ENCODE measurements around the gene MRTFA. TPM values are rescaled to one million over a fixed set of nuclear protein-coding genes. Genes with fewer than 3 reads are reported as not detected.

MRTFA gene
- total RNA-seq, 2 experiments from 2014 or later, result 55.3 to 58.9 TPM

DNA sequence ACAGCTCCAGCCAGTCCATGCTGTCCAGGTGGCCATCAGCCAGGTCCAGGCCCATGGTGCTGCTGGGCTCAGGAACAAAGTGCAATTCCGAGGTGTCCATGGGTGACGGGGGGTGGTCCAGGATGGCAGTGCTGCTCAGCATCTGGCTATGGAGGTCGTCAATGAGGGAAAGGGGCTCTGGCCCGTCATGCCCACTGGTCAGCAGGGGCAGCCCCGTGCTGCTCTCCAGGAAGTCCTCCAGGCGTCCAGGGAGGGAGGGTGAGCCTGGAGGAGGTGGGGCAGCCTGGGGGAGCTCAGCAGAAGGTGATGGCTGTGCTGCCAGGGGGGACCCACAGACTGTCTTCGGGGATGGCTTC lies 225.0 kb downstream of the MRTFA start:
- ChIA-PET CTCF (interaction anchor here (0.6 kb wide), 1 partner anchor 285 kb away, joined by 4 read pairs; no protein-coding TSS in a partner anchor), POLR2A (interaction anchor here (0.8 kb wide), 1 partner anchor 12 kb away, joined by 5 read pairs; no protein-coding TSS in a partner anchor)
- Histone ChIP-seq H3K27me3 (ENCODE audit: control insufficient read depth in 1 of 2, insufficient read depth in 2 of 2, low read length in 2 of 2) (no peaks in the 10 kb centered on the region), H3K4me3 (ENCODE audit: low read length) (no peak overlapping the region), H3K27ac (ENCODE audit: low read depth in 1 of 2, low read length in 2 of 2) (no peak overlapping the region), H3K9me3 (ENCODE audit: control insufficient read depth in 1 of 2, insufficient read depth in 1 of 2, low read length in 2 of 2) (no peaks in the 10 kb centered on the region), H3K36me3 (ENCODE audit: insufficient read depth, low read length) (peaks cover 67% of the 10 kb centered on the region), H3K4me1 (ENCODE audit: insufficient read depth, low read length) (peaks cover 18% of the 10 kb centered on the region)
- H3K4me1 Mint-ChIP-seq (ENCODE audit: low read depth), result peaks cover 33% of the 10 kb centered on the region
- DNase-seq (no peak), ATAC-seq (ENCODE audit: poor library complexity) (no peak)
- H3K9me3 Mint-ChIP-seq, result no peaks in the 10 kb centered on the region
- TF ChIP-seq, protein P1, sequence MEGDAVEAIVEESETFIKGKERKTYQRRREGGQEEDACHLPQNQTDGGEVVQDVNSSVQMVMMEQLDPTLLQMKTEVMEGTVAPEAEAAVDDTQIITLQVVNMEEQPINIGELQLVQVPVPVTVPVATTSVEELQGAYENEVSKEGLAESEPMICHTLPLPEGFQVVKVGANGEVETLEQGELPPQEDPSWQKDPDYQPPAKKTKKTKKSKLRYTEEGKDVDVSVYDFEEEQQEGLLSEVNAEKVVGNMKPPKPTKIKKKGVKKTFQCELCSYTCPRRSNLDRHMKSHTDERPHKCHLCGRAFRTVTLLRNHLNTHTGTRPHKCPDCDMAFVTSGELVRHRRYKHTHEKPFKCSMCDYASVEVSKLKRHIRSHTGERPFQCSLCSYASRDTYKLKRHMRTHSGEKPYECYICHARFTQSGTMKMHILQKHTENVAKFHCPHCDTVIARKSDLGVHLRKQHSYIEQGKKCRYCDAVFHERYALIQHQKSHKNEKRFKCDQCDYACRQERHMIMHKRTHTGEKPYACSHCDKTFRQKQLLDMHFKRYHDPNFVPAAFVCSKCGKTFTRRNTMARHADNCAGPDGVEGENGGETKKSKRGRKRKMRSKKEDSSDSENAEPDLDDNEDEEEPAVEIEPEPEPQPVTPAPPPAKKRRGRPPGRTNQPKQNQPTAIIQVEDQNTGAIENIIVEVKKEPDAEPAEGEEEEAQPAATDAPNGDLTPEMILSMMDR (IDR thresholded peaks at IDR 0.05), result no peak
- H3K36me3 Mint-ChIP-seq (ENCODE audit: low read depth), result peaks cover 84% of the 10 kb centered on the region
- intact Hi-C loops (cut with DNase I, micrococcal nuclease), result no loop called here
- H3K4me3 Mint-ChIP-seq, result no peak overlapping the region
- H3K27me3 Mint-ChIP-seq, result no peaks in the 10 kb centered on the region
- H3K27ac Mint-ChIP-seq, result no peak overlapping the region

DNA sequence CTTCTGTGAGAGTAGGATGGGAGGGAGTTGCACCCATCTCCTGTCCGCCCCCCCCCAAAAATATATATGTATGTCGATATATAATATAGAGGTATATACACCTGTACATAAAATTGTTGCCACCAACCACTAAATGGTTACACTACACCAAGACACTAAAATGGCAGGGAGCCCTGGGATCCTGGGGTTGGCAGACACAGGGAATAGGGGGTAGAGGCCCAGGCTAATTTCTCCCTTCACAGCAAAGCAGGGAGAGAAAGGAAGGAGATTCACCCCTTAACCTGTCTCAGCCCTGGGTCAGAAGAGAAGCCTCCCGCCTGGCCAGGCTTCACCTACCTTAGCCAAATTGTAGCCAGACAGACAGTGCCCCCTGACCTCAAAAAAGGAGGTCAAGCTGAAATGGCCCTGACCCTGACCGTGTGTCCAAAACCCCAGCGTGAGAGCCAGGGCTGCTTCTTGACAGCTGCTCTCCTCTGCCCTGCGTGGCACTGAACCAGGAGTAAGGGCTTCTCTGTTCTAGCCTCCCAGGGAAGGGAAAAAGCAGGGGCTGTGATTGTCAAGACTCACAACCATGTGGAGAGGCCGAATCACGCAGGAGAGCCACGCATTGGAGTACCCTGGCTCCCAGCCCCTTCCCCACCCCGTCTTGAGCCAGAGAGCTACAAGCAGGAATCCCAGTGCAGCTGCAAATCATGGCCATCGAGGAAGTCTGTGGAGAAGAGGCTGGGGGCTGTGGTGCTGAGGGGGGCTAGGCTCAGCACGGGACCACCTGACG lies 225.6 kb downstream of the MRTFA start:
- no peak overlapping the region for H3K27ac ChIP-seq (ENCODE audit: low read depth in 1 of 2, low read length in 2 of 2)
- Mint-ChIP-seq H3K4me3 (no peak overlapping the region), H3K4me1 (ENCODE audit: low read depth) (peaks cover 27% of the 10 kb centered on the region), H3K9me3 (no peaks in the 10 kb centered on the region), H3K36me3 (ENCODE audit: low read depth) (peaks cover 80% of the 10 kb centered on the region), H3K27me3 (no peaks in the 10 kb centered on the region), H3K27ac (no peak overlapping the region)
- POLR2A ChIA-PET, result interaction anchor here (1.1 kb wide), 1 partner anchor 22 kb away, joined by 5 read pairs; no protein-coding TSS in a partner anchor
- DNase-seq (no peak), ATAC-seq (ENCODE audit: poor library complexity) (no peak)
- no peaks in the 10 kb centered on the region for H3K27me3 ChIP-seq (ENCODE audit: control insufficient read depth in 1 of 2, insufficient read depth in 2 of 2, low read length in 2 of 2)
- intact Hi-C loops (cut with DNase I, micrococcal nuclease), result no loop called here
- peaks cover 68% of the 10 kb centered on the region for H3K36me3 ChIP-seq (ENCODE audit: insufficient read depth, low read length)
- H3K4me3 ChIP-seq (ENCODE audit: low read length), result no peak overlapping the region
- CTCF ChIA-PET, result interaction anchor here (0.5 to 0.6 kb wide), 2 partner anchors 21 to 285 kb away, joined by 4 read pairs; no protein-coding TSS in a partner anchor
- H3K9me3 ChIP-seq (ENCODE audit: control insufficient read depth in 1 of 2, insufficient read depth in 1 of 2, low read length in 2 of 2), result no peaks in the 10 kb centered on the region
- peaks cover 13% of the 10 kb centered on the region for H3K4me1 ChIP-seq (ENCODE audit: insufficient read depth, low read length)
- TF ChIP-seq, protein P1 (IDR thresholded peaks at IDR 0.05), result no peak

DNA sequence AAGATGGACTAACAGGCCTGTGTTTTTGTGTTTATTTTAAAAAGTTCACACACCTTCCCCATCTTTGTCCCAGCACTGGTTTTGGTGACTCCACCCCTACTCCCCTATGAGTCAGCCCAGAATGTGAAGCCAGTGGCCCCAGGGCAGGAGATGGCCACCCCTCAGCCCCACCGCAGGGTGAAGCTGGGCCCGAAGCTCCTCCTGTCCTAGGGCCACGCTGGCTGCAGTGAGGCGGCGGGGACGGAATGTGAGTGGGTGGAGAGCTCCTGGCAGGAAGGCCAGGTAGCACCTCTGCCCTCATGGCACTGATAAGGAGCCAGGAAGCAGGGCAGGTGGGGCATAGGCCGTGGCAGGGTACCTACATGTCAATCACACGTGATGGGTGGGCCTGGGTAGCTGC lies 226.2 kb downstream of the MRTFA start:
- ChIA-PET CTCF (interaction anchor here (0.5 kb wide), 1 partner anchor 21 kb away, joined by 4 read pairs; no protein-coding TSS in a partner anchor), POLR2A (interaction anchor here (1.1 kb wide), 1 partner anchor 22 kb away, joined by 5 read pairs; no protein-coding TSS in a partner anchor)
- H3K4me1 ChIP-seq (ENCODE audit: insufficient read depth, low read length), result peaks cover 6% of the 10 kb centered on the region
- Mint-ChIP-seq H3K27me3 (no peaks in the 10 kb centered on the region), H3K4me1 (ENCODE audit: low read depth) (peaks cover 20% of the 10 kb centered on the region), H3K9me3 (no peaks in the 10 kb centered on the region), H3K36me3 (ENCODE audit: low read depth) (peaks cover 76% of the 10 kb centered on the region), H3K4me3 (no peak overlapping the region), H3K27ac (no peak overlapping the region)
- intact Hi-C loops (cut with DNase I, micrococcal nuclease), result no loop called here
- ATAC-seq (ENCODE audit: poor library complexity) (no peak), DNase-seq (no peak)
- TF ChIP-seq, protein P1 (IDR thresholded peaks at IDR 0.05), result no peak
- peaks cover 72% of the 10 kb centered on the region for H3K36me3 ChIP-seq (ENCODE audit: insufficient read depth, low read length)
- H3K4me3 ChIP-seq (ENCODE audit: low read length), result no peak overlapping the region
- H3K27ac ChIP-seq (ENCODE audit: low read depth in 1 of 2, low read length in 2 of 2), result no peak overlapping the region
- no peaks in the 10 kb centered on the region for H3K9me3 ChIP-seq (ENCODE audit: control insufficient read depth in 1 of 2, insufficient read depth in 1 of 2, low read length in 2 of 2)
- no peaks in the 10 kb centered on the region for H3K27me3 ChIP-seq (ENCODE audit: control insufficient read depth in 1 of 2, insufficient read depth in 2 of 2, low read length in 2 of 2)

Measured in CD4-positive, alpha-beta T cell (primary cell).